PC-3 (cell line): ENCODE measurements around the gene ABCA2. TPM values are rescaled to one million over a fixed set of nuclear protein-coding genes. Genes with fewer than 3 reads are reported as not detected.

Experiments
- ATAC-seq: fragments of 200-7000 bp; cut with Tn5 transposase; 2 replicates; pipeline ENCODE4 v1.9.1; 2020; ENCODE audit warnings: mild to moderate bottlenecking, moderate library complexity
- BruUV-seq: library from RNA; stranded (reverse); fragments of 400-500 nt; replicated peaks from 2 replicates; lab custom pipeline; 2021; lab: Mats Ljungman, UMichigan
- CTCF ChIA-PET: fragments of 300-600 bp; sonication (Branson Sonifier 250); formaldehyde crosslinking; loops from one replicate; lab custom pipeline; 2022; ENCODE audit warnings: antibody characterized with exemption; lab: Charles Lee
- POLR2A ChIA-PET: fragments of 300-600 bp; sonication (Branson Sonifier 250); formaldehyde crosslinking; loops from one replicate; lab custom pipeline; 2022; ENCODE audit warnings: antibody characterized with exemption; ENCODE audit not compliant: unreplicated experiment; lab: Charles Lee
- DNase-seq: peaks from one replicate; pipeline ENCODE4 v3.0.0-alpha.2; 2015
- H2AFZ ChIP-seq: fragments of 300-600 bp; sonication (generic); 2 replicates; pipeline ENCODE4 v1.6.0; 2016; ENCODE audit warnings: antibody characterized with exemption, low read length
- H3F3A ChIP-seq: fragments of 300-600 bp; sonication (generic); one replicate; pipeline ENCODE4 v1.6.0; 2017; ENCODE audit warnings: antibody characterized with exemption, low read length, control low read depth, mild to moderate bottlenecking; ENCODE audit not compliant: unreplicated experiment
- H3K27ac ChIP-seq: fragments of 300-600 bp; sonication (generic); 2 replicates; pipeline ENCODE4 v1.5.1; 2016; ENCODE audit warnings: mild to moderate bottlenecking, low read length
- H3K27me3 ChIP-seq: fragments of 300-600 bp; sonication (generic); 2 replicates; pipeline ENCODE4 v1.6.1; 2016; ENCODE audit warnings: low read length, mixed read lengths
- H3K36me3 ChIP-seq: fragments of 300-600 bp; sonication (generic); 2 replicates; pipeline ENCODE4 v1.6.1; 2016; ENCODE audit warnings: low read depth, mixed run types, low read length, mixed read lengths
- H3K4me1 ChIP-seq: fragments of 300-600 bp; sonication (generic); 2 replicates; pipeline ENCODE4 v1.5.1; 2016; ENCODE audit warnings: low read length; ENCODE audit not compliant: insufficient read depth
- H3K4me2 ChIP-seq: fragments of 300-600 bp; sonication (generic); 2 replicates; pipeline ENCODE4 v1.6.0; 2016; ENCODE audit warnings: low read length
- H3K4me3 ChIP-seq: fragments of 300-600 bp; sonication (generic); 2 replicates; pipeline ENCODE4 v1.5.1; 2016; ENCODE audit warnings: mild to moderate bottlenecking, low read length, mixed read lengths
- H3K79me2 ChIP-seq: fragments of 300-600 bp; sonication (generic); 2 replicates; pipeline ENCODE4 v1.6.1; 2017; ENCODE audit warnings: low read length, mixed read lengths
- H3K9ac ChIP-seq: fragments of 300-600 bp; sonication (generic); 2 replicates; pipeline ENCODE4 v1.6.0; 2016; ENCODE audit warnings: mild to moderate bottlenecking, low read length
- H3K9me2 ChIP-seq: fragments of 300-600 bp; sonication (generic); replicated peaks from 2 replicates; pipeline ENCODE4 v1.6.1; 2016; ENCODE audit warnings: mixed run types, low read length, mixed read lengths
- H3K9me3 ChIP-seq: fragments of 300-600 bp; sonication (generic); 2 replicates; pipeline ENCODE4 v1.6.1; 2016; ENCODE audit warnings: low read length, mixed read lengths
- H4K20me1 ChIP-seq: fragments of 300-600 bp; sonication (generic); 2 replicates; pipeline ENCODE4 v1.6.1; 2016; ENCODE audit warnings: low read length, mixed read lengths
- CTCF ChIP-seq: fragments of 300-600 bp; sonication (generic); conservative IDR thresholded peaks from 2 replicates; pipeline ENCODE4 v1.5.1; 2017; ENCODE audit warnings: antibody characterized with exemption, low read depth, mild to moderate bottlenecking, low read length
- EZH2 ChIP-seq: fragments of 300-600 bp; sonication (generic); IDR thresholded peaks from one replicate; pipeline ENCODE4 v1.6.1; 2017; ENCODE audit warnings: antibody characterized with exemption, mild to moderate bottlenecking, low read length; ENCODE audit not compliant: unreplicated experiment
- EZH2phosphoT487 ChIP-seq: fragments of 300-600 bp; sonication (generic); IDR thresholded peaks from 2 replicates; pipeline ENCODE4 v1.6.1; 2018; ENCODE audit warnings: mild to moderate bottlenecking, antibody characterized with exemption, low read length, borderline replicate concordance
- intact Hi-C: fragments of 100-400 bp; cut with micrococcal nuclease; formaldehyde crosslinking; loops from 2 replicates; pipeline ENCODE4 v1.9.0; 2023
- total RNA-seq: library from RNA; depleted of rRNA; stranded (reverse); fragments of >200 nt; gene quantifications from 2 replicates; pipeline ENCODE4 v1.2.3, GENCODE V29; 2014

The ABCA2 gene
- total RNA-seq, 1 experiment from 2014 or later, result 31.5 TPM

GRCh38 chr9:137037035-137037434 is 9.0 kb upstream of the ABCA2 start:
- Histone ChIP-seq H3K4me1 (peaks cover 8% of the 10 kb centered on the region), H3K27me3 (no peaks in the 10 kb centered on the region), H3K36me3 (no peaks in the 10 kb centered on the region), H2AFZ (no peak overlapping the region), H3K9me3 (no peaks in the 10 kb centered on the region), H4K20me1 (no peaks in the 10 kb centered on the region), H3K4me2 (no peak overlapping the region), H3K79me2 (no peaks in the 10 kb centered on the region), H3K27ac (no peak overlapping the region), H3F3A (no peaks in the 10 kb centered on the region), H3K9me2 (no peaks in the 10 kb centered on the region), H3K9ac (no peak overlapping the region), H3K4me3 (no peak overlapping the region)
- CTCF ChIA-PET, result no interaction called here
- no peak for DNase-seq
- POLR2A ChIA-PET, result no interaction called here
- BruUV-seq, result no TSS peak
- intact Hi-C loops, result loop anchor here (5.0 kb wide), 1 partner anchor 250 kb away; no protein-coding TSS in a partner anchor
- TF ChIP-seq EZH2phosphoT487 (no peak), EZH2 (no peak), CTCF (no peak)
- ATAC-seq, result no peak

GRCh38 chr9:137035937-137036336 is 7.9 kb upstream of the ABCA2 start:
- H3K27me3 ChIP-seq, result no peaks in the 10 kb centered on the region
- no peak overlapping the region for H3K9ac ChIP-seq
- DNase-seq (no peak), ATAC-seq (no peak)
- H3K4me1 ChIP-seq, result peaks cover 8% of the 10 kb centered on the region
- no peaks in the 10 kb centered on the region for H3K9me3 ChIP-seq
- no peak overlapping the region for H2AFZ ChIP-seq
- TF ChIP-seq EZH2 (no peak), EZH2phosphoT487 (no peak), CTCF (no peak)
- no peak overlapping the region for H3K4me3 ChIP-seq
- intact Hi-C loops, result loop anchor here (1.0 to 5.0 kb wide), 2 partner anchors 88 to 249 kb away; no protein-coding TSS in a partner anchor
- no peak overlapping the region for H3K27ac ChIP-seq
- ChIA-PET POLR2A (no interaction called here), CTCF (interaction anchor here (0.6 to 2.0 kb wide), 2 partner anchors 14 to 88 kb away, joined by 3 to 17 read pairs; no protein-coding TSS in a partner anchor)
- no TSS peak for BruUV-seq
- no peaks in the 10 kb centered on the region for H3K79me2 ChIP-seq
- H4K20me1 ChIP-seq, result no peaks in the 10 kb centered on the region
- H3K9me2 ChIP-seq, result no peaks in the 10 kb centered on the region
- H3F3A ChIP-seq, result no peaks in the 10 kb centered on the region
- no peaks in the 10 kb centered on the region for H3K36me3 ChIP-seq
- H3K4me2 ChIP-seq, result no peak overlapping the region

- ATAC-seq, result peak; percentile 19
- no TSS peak for BruUV-seq
- H3K4me2 ChIP-seq, result peak overlapping the region; percentile 75; the same call in 1 of the 2 replicates
- TF ChIP-seq CTCF (peak; percentile 29; the same call in 1 of the 2 replicates), EZH2 (no peak), EZH2phosphoT487 (no peak)
- H3K36me3 ChIP-seq, result no peaks in the 10 kb centered on the region
- H3K9ac ChIP-seq, result no peak overlapping the region
- DNase-seq, result no peak
- POLR2A ChIA-PET, result no interaction called here
- intact Hi-C loops, result loop anchor here (1.0 to 5.0 kb wide), 2 partner anchors 87 to 248 kb away; no protein-coding TSS in a partner anchor
- no peak overlapping the region for H3K4me3 ChIP-seq
- no peaks in the 10 kb centered on the region for H3K9me2 ChIP-seq
- CTCF ChIA-PET, result interaction anchor here (0.5 to 2.0 kb wide), 5 partner anchors 11 to 87 kb away, joined by 3 to 17 read pairs (median 3); no protein-coding TSS in a partner anchor
- peaks cover 8% of the 10 kb centered on the region for H3K4me1 ChIP-seq
- H2AFZ ChIP-seq, result no peak overlapping the region
- no peaks in the 10 kb centered on the region for H3F3A ChIP-seq
- no peaks in the 10 kb centered on the region for H3K79me2 ChIP-seq
- no peak overlapping the region for H3K27ac ChIP-seq
- no peaks in the 10 kb centered on the region for H3K27me3 ChIP-seq
- H4K20me1 ChIP-seq, result no peaks in the 10 kb centered on the region
- H3K9me3 ChIP-seq, result no peaks in the 10 kb centered on the region
Measured at GRCh38 chr9:137035507-137035834, 7.4 kb upstream of the ABCA2 start.
